IPS DF 6.9 (cell line): Measurements from ENCODE around the gene HEATR1.
"Not testable (repeated sequence)": the region's sequence is repeated elsewhere in the genome, so short reads cannot be mapped to it uniquely, and the experiment has no call there.

Source experiments
- DNase-seq: peaks from one replicate; pipeline ENCODE4 v3.0.0-alpha.2; 2013; ENCODE audit warnings: low read depth, low spot score
- H3K27ac ChIP-seq: one replicate; pipeline ENCODE4 v1.5.1; 2013; ENCODE audit warnings: low read length, control low read depth
- H3K27me3 ChIP-seq: 2 replicates; pipeline ENCODE4 v1.6.1; 2013; ENCODE audit warnings: mild to moderate bottlenecking, low read length; ENCODE audit not compliant: control insufficient read depth, insufficient read depth
- H3K36me3 ChIP-seq: 2 replicates; pipeline ENCODE4 v1.6.1; 2013; ENCODE audit warnings: low read length; ENCODE audit not compliant: control insufficient read depth, insufficient read depth
- H3K4me1 ChIP-seq: 2 replicates; pipeline ENCODE4 v1.6.1; 2013; ENCODE audit warnings: low read length; ENCODE audit not compliant: control insufficient read depth, insufficient read depth
- H3K4me3 ChIP-seq: 2 replicates; pipeline ENCODE4 v1.5.1; 2013; ENCODE audit warnings: mild to moderate bottlenecking, low read length
- H3K9me3 ChIP-seq: 2 replicates; pipeline ENCODE4 v1.6.1; 2013; ENCODE audit warnings: low read length, inconsistent platforms; ENCODE audit not compliant: control insufficient read depth, insufficient read depth
- WGBS: extraction: QIAGEN DNeasy Blood & Tissue Kit; methylation state at CpG from one replicate; pipeline ENCODE4 v1.1.7; 2013; ENCODE audit warnings: mixed read lengths, missing lambda C conversion rate; ENCODE audit not compliant: insufficient read length, insufficient coverage; 5-methylcytosine and 5-hydroxymethylcytosine counted together

The HEATR1 gene

DNA sequence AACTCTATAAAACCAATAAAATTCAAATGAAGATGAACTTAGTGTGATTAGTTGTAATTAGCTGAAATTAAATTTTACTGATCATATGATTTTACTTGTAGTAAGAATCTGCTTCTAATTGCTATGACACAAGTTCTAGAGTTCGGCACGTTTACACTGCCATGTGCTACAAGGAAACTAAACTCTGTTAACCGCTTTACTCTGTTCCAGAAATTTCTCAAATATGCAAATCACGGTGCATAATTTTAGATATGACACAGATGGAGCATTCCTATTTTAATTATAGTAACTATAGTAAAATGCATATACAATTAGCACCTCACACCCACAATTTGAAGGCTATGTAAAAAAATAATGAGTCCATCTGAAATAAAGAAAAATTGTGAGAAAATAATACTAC, 14.8 kb downstream of the HEATR1 start:
- Histone ChIP-seq H3K36me3 (peaks cover 10% of the 10 kb centered on the region; the same call in 1 of the 2 replicates), H3K27ac (no peak overlapping the region), H3K27me3 (no peaks in the 10 kb centered on the region), H3K4me1 (no peaks in the 10 kb centered on the region), H3K9me3 (no peaks in the 10 kb centered on the region), H3K4me3 (no peak overlapping the region)
- no peak for DNase-seq
- WGBS = no CpG with 5 or more reads among the region's 4 CpGs

DNA sequence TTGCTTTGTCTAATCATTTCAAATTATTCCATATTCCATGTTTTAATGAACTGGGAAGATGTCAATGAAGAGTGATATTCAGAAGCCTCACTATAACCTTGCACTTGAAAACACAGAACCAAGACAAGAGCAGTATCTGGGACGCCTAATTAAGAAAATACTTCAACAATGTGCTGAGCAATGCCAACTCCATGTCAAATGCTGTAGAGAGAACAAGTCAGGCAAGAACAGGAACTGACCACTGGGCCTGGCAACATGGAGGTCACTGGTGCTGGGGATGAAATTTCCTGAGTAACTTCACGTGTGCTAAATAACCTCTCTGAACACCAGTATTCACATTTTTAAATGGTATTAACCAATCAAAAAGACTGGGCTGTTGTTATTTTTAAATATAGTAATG, 22.8 kb downstream of the HEATR1 start:
- Histone ChIP-seq H3K27ac (no peak overlapping the region), H3K9me3 (no peaks in the 10 kb centered on the region), H3K4me3 (no peak overlapping the region), H3K27me3 (no peaks in the 10 kb centered on the region), H3K36me3 (peaks cover 10% of the 10 kb centered on the region; the same call in 1 of the 2 replicates), H3K4me1 (no peaks in the 10 kb centered on the region)
- DNase-seq = no peak
- WGBS = no CpG with 5 or more reads among the region's 2 CpGs

DNA sequence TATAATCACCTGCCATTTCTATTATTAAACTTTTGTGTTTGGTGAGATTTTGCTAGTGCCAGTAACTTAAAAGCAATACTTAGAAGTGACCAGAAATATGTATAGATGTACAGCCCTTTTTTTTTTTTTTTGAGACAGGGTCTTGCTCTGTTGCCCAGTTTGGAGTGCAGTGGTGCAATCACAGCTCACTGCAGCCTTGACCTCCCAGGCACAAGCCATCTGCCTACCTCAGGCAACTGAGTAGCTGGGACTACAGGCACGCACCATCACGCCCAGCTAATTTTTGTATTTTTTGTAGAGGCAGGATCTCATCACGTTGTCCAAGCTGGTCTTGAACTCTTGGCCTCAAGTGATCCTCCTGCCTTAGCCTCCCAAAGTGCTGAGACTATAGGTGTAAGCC, 23.9 kb downstream of the HEATR1 start:
- no CpG with 5 or more reads among the region's 3 CpGs for WGBS
- H3K4me1 ChIP-seq = not testable (repeated sequence)

DNA sequence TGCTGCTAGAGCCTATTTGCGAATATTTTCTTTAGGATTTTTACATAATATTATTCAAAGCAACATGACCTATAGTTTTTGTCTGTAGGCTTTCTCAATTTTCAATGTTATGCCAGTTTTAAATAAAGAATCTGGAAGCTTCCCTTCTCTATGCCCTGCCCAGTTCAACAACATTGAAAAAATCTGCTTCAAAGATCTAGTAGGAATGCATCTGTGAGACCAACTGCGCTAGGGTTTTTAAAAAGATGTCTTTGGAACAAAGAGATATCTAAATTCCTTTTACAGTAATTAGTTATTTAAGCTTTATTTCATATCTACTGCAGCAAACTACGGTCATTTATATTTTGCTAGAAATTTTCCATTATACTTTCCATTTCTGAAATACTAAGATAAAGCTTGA, 25.7 kb downstream of the HEATR1 start:
- Histone ChIP-seq H3K36me3 (peaks cover 10% of the 10 kb centered on the region; the same call in 1 of the 2 replicates), H3K4me1 (no peaks in the 10 kb centered on the region), H3K9me3 (no peaks in the 10 kb centered on the region), H3K27ac (no peak overlapping the region), H3K4me3 (no peak overlapping the region), H3K27me3 (no peaks in the 10 kb centered on the region)
- no peak for DNase-seq
- WGBS = no CpG with 5 or more reads among the region's 3 CpGs

More for the DNA sequence above, 23.9 kb downstream of the HEATR1 start:
- H3K4me3 ChIP-seq, H3K27ac ChIP-seq, DNase-seq, H3K27me3 ChIP-seq, H3K9me3 ChIP-seq: not testable (repeated sequence)
- H3K36me3 ChIP-seq = peaks cover 10% of the 10 kb centered on the region; the same call in 1 of the 2 replicates

DNA sequence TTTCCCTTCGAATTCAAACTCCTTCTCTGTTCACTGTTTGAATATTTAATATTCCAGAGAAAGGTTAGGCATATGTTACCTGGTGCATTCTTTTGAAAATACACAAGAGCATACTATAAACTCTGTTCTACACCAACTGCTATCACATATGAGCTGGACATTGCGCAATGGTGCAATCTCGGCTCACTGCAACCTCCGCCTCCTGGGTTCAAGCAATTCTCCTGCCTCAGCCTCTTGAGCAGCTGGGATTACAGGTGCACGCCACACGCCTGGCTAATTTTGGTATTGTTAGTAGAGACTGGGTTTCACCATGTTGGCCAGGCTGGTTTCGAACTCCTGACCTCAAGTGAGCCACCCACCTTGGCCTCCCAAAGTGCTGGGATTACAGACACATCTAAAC, 27.3 kb downstream of the HEATR1 start:
- not testable (repeated sequence) for H3K27ac ChIP-seq, H3K4me1 ChIP-seq, H3K4me3 ChIP-seq, H3K27me3 ChIP-seq, DNase-seq, H3K9me3 ChIP-seq
- no CpG with 5 or more reads among the region's 7 CpGs for WGBS
- peaks cover 11% of the 10 kb centered on the region; the same call in 1 of the 2 replicates for H3K36me3 ChIP-seq

DNA sequence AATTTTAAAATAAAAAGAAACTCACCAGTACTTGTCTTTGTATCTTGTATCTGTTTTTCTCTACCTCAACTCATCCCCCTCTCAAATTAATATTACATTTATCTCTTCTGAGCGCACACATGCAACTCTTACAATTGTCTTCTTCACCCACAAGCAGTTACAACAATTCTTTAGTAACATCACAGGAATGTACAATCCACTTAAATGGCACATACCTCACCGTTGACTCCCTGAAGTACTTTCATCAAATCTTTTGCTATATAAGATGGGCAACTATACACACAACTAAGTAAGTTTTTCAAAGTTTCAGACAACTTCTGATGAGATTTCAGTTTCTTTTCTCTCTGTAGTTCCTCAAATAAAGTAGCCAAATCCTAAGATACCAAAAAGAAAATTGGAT, 28.3 kb downstream of the HEATR1 start:
- WGBS = 0% methylated on average over 1 of the region's 2 CpGs
- Histone ChIP-seq H3K27ac (no peak overlapping the region), H3K27me3 (no peaks in the 10 kb centered on the region), H3K36me3 (peaks cover 12% of the 10 kb centered on the region; the same call in 1 of the 2 replicates), H3K4me1 (no peaks in the 10 kb centered on the region), H3K9me3 (no peaks in the 10 kb centered on the region), H3K4me3 (no peak overlapping the region)
- DNase-seq = no peak

DNA sequence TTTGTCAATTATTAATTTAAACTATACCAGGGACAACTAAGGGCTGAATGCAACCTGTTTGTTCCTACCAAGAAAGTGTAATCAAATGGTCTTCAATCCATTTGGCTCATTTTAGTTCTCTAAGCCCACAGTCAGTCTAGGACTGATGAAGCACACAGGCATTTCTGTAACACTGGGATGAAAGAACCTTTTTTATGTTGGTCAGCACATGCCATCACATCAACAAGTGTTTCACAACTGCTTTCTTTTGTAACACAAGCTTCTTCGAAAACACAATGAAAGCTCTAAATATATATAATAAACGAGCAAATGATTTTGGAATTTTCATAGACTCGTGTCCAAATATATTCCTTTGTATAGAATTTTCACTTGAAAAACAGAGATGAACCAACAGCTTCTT, 28.8 kb downstream of the HEATR1 start:
- Histone ChIP-seq H3K9me3 (no peaks in the 10 kb centered on the region), H3K4me1 (no peaks in the 10 kb centered on the region), H3K27ac (no peak overlapping the region), H3K27me3 (no peaks in the 10 kb centered on the region), H3K36me3 (peaks cover 12% of the 10 kb centered on the region; the same call in 1 of the 2 replicates), H3K4me3 (no peak overlapping the region)
- no CpG with 5 or more reads among the region's 3 CpGs for WGBS
- no peak for DNase-seq

DNA sequence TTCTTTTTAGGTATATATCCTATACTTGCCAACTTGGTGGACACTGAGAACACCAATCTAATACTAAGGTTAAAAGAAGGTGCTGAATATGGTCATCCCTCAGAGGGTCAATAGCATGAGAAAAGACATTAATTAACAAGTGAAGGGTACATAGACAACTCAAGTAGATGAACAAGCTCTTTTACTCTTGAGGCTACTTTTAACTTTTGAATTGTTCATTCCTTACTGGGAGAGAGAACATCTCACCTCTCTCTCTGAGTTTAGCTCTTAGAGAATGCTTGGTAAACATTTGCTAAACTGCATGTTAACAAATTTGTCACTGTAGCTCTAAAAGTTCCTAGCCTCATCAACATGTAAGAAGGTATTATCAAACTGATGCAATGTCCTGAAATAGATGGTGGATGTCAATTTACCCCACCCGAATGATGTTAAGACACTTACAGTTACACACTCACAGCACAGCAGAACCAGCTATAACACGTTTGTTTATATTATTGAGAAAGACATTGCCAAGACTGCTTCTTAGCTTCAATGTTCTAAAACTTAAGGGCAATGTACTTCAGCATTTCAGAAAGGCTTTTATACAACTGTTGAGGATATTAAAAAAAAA, 35.9 kb downstream of the HEATR1 start:
- DNase-seq = no peak
- H3K27ac ChIP-seq = no peak overlapping the region
- no CpG with 5 or more reads among the region's 2 CpGs for WGBS

DNA sequence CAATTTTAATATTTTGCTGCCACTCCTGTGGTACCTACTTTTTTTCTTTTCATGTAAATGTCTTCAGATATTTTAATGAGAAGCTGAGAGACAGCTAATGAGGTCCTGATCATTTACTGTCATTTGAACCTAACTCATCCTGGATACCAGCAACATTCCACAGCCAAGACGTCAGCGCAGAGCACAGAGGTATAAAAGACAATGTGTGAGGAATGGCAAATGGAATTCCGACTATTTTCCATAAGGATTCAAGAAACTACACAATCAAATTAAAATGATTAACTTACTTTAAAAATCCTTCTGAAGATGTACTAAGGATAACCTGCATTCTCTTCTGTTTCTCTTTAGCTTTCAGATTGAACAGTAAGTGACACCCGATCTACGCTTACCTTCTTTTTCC, 38.8 kb downstream of the HEATR1 start:
- no peaks in the 10 kb centered on the region for H3K27me3 ChIP-seq
- H3K9me3 ChIP-seq = no peaks in the 10 kb centered on the region
- WGBS = no CpG with 5 or more reads among the region's 5 CpGs
- H3K27ac ChIP-seq = no peak overlapping the region
- H3K36me3 ChIP-seq = peaks cover 17% of the 10 kb centered on the region; the same call in 1 of the 2 replicates
- no peak for DNase-seq
- H3K4me3 ChIP-seq = no peak overlapping the region
- no peaks in the 10 kb centered on the region for H3K4me1 ChIP-seq

More for the DNA sequence above, 35.9 kb downstream of the HEATR1 start:
- peaks cover 23% of the 10 kb centered on the region; the same call in 1 of the 2 replicates for H3K36me3 ChIP-seq
- no peaks in the 10 kb centered on the region for H3K27me3 ChIP-seq
- H3K4me3 ChIP-seq = no peak overlapping the region
- no peaks in the 10 kb centered on the region for H3K4me1 ChIP-seq
- no peaks in the 10 kb centered on the region for H3K9me3 ChIP-seq

DNA sequence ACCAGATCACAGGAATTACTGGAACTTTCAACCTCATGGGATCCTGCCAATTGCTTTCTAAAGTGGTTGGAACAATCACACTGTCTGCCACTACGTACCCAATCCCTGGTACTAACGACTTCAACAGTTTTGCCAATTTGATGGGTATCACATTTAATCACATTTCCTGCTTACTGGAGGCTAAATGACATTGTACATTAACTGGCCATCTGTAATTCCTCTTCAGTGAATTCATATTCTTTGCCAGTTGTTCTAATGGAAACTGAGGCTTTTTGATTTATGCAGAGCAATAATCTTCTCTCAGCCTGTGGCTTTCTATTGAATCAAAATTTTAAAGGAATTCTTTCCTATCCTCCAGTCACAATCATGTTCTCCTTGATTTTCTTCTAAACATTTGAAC, 42.3 kb downstream of the HEATR1 start:
- no peaks in the 10 kb centered on the region for H3K4me1 ChIP-seq
- no CpG with 5 or more reads among the region's 2 CpGs for WGBS
- no peak overlapping the region for H3K4me3 ChIP-seq
- H3K27me3 ChIP-seq = no peaks in the 10 kb centered on the region
- no peak overlapping the region for H3K27ac ChIP-seq
- no peaks in the 10 kb centered on the region for H3K9me3 ChIP-seq
- H3K36me3 ChIP-seq = peaks cover 23% of the 10 kb centered on the region
- no peak for DNase-seq

DNA sequence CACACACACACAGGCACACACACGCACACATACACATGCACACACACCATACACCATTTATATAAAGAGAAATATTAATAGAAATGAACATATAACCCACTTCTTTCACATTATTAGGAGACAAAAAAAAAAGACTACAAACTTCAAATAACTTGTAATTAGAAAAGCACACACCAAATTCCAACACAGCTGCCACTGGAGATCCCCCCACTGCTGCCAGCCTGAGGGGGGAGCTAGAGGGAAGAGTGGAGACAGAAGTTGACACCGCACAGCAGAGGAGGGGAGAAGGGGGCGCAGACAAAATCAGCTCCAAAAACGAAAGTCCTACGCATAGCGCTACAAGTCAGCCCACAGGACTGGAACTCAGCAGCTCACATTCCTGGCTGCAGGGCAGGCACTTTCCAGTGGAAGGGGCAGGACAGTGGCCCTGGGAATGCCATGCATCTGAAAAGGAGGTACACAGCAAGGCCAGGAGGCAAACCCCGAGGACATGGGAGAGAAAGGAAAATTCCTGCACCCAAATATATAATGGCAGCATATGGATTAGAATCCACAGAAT, 44.0 kb downstream of the HEATR1 start:
- H3K27me3 ChIP-seq = no peaks in the 10 kb centered on the region
- no CpG with 5 or more reads among the region's 7 CpGs for WGBS
- no peaks in the 10 kb centered on the region for H3K4me1 ChIP-seq
- H3K36me3 ChIP-seq = peaks cover 27% of the 10 kb centered on the region
- H3K4me3 ChIP-seq = no peak overlapping the region
- no peaks in the 10 kb centered on the region for H3K9me3 ChIP-seq
- DNase-seq = no peak
- no peak overlapping the region for H3K27ac ChIP-seq
